NCI-H2107 (cell line): ENCODE measurements around the gene SMARCAD1.

Experiments
- DNase-seq: peaks from one replicate; lab custom pipeline; 2025; lab: John Stamatoyannopoulos, UW

Gene SMARCAD1

GRCh38 chr4:94228493-94229216 lies 21.0 kb downstream of the SMARCAD1 start:
- DNase-seq = no peak

DNA sequence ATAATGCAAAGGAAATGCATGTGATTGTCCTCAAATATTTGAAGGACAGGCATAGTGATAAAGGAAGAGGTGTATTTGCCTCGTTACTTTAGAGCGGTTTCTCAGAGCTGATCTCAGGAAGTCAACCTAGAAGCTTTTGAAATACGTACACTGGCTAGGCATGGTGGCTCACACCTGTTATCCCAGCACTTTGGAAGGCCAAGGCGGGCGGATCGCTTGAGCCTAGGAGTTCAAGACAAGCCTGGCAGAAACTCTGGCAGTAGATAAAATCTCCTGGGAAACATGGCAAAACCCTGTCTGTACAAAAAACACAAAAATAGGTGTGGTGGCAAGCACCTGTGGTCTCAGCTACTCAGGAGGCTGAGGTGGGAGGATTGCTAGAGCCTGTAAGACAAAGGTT lies 24.9 kb downstream of the SMARCAD1 start:
- no peak for DNase-seq

GRCh38 chr4:94235825-94236224 lies 28.2 kb downstream of the SMARCAD1 start:
- no peak for DNase-seq

- no peak for DNase-seq
These were observed 29.6 kb downstream of the SMARCAD1 start for GRCh38 chr4:94237271-94237670.

DNA sequence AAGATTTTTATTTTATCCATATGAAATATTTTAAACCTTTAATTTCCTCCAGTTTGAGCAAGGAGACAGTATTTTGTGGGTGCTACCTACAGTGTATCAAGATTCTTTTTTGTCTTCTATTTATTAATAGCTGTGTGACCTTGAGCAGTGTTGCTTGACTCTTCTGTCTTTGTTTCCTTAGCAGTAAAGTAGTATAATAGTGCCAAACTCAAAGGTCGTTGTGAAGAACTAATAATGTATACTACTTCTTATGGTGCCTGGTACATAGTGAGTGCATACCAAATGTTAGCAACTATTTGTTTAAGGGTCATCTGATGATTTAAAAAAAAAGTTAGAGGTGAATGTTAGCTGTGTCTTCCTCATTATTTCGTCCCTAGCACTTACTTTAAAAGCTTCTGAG lies 30.5 kb downstream of the SMARCAD1 start:
- DNase-seq = no peak

DNA sequence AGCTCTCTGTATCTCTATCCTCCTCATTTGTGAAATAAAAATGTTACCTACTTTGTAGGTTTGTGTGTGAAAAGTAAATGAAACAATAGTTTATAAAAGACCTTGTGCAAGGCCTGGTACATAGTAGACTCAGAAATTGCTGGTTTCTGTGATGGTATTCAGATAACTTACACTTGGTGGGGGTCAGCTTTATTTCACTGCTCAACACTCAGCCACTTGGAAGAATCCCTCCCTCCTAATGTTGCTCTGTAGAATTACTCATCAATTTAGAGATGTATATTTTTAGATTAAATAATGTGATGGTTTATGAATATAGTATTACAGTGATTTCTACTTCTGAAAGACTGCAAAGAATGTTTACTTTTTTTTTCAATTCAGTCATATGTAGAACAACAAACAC lies 32.7 kb downstream of the SMARCAD1 start:
- no peak for DNase-seq

- no peak for DNase-seq
These were observed 36.6 kb downstream of the SMARCAD1 start for GRCh38 chr4:94244087-94244828.

DNA sequence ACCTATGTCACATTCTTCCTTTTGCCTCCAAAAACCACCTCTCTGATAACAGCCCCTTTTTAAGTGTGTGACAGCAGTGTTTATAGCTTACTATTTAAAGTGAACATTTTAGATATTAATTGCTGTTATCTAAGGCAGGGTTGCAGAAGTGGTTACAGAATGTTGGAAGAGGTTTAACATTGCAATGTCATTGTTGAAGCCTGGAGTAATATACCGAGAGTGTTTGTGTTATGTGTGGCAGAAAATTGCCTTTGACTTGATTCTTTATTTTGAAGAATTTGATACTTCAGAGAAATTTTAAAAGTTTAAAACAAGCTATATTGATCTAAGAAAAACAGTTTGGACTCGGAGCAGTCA lies 37.1 kb downstream of the SMARCAD1 start:
- no peak for DNase-seq

DNA sequence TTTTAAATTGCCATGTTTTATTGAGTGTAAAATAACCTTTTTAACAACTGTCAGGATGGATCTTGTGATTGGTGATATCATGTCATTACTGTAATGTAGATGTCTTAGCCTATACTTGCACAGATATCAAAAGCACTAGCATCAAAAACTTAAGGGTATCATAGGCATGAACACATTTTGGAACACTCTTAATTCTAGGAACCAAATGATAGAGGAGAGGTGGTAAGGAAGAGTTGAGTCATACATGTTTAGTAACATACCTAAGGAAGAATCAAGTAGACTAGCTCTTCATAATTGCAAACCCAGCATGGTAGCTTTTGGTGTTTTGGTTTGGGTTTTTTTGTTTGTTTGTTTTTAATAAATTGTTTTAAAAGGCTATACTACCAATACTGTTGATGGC lies 43.4 kb downstream of the SMARCAD1 start:
- no peak for DNase-seq

DNA sequence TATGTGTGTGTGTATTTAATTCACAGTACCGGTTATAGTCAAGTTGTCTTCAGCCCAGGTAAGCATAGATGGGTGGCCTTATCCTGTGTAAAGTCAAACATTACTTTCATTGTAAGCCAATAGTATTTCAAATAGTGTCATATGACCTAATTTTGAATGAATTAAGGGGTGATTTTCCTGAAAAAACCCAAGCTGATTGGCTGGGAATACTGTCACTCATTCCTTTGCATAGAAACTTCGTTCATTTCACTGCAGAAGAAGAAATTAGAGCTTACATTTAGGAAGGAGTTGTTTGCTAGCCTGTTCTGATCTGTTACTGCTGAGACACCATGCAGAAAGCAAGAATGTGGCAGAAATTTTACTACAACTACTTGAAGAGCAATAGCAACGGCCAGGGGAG lies 45.4 kb downstream of the SMARCAD1 start:
- no peak for DNase-seq

GRCh38 chr4:94256144-94256783 lies 48.6 kb downstream of the SMARCAD1 start:
- DNase-seq = no peak

DNA sequence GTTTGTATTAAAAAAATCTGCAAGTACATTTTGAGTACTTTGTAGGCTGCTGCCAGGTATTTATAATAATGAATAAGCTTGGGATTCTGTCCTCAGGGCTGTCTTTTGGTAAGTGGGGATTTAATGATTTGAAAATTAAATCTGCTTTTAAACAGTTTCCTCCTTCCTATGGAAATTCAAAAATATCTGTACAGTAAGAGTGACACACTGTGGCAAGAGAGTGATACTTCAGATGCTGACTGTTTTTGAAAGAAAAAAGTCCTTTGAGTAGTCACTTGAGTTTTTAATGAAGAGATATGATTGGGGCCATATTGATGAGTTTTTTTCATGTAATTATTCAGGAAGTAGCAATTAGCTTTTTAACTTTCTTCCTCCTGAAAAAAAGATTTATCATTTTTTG lies 49.2 kb downstream of the SMARCAD1 start:
- DNase-seq = no peak

GRCh38 chr4:94262163-94263016 lies 54.7 kb downstream of the SMARCAD1 start:
- no peak for DNase-seq

- DNase-seq = no peak
These were observed 59.4 kb downstream of the SMARCAD1 start for GRCh38 chr4:94267037-94267436.

DNA sequence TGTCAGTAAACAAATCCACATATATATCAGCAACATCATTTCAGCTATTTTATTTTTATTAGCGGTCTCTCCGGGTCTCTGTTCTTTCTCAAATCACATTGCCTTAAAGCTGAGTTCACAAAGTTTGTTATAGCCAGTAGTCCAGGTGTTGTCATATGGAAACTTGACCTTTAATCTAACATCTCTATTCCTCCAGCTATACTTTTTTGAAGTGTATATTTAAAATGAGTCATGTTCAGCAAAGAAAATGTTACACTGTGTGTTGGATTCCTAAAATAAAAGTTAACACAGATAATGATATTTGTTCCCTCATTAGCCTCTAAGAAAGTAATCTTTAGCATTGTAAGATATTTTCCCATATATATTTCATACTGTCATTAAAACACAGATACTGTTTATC lies 63.6 kb downstream of the SMARCAD1 start:
- DNase-seq = no peak

- DNase-seq = no peak
These were observed 67.2 kb downstream of the SMARCAD1 start for GRCh38 chr4:94274912-94275311.

DNA sequence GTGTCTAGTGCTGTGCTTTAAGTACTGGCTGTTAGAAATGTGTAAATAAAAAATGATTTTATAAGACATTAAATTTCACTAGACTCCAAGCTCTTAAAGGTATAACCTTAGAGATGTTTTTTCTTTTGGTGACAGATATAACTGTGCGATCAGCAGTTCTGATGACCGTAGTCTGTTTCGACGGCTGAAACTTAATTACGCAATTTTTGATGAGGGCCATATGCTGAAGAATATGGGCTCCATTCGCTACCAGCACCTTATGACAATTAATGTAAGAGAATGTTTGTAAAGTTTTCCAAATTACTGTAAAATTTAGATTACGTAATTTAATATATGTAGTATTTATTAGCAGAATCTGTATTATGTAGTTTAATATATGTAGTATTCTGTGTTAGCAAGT lies 68.5 kb downstream of the SMARCAD1 start:
- no peak for DNase-seq

DNA sequence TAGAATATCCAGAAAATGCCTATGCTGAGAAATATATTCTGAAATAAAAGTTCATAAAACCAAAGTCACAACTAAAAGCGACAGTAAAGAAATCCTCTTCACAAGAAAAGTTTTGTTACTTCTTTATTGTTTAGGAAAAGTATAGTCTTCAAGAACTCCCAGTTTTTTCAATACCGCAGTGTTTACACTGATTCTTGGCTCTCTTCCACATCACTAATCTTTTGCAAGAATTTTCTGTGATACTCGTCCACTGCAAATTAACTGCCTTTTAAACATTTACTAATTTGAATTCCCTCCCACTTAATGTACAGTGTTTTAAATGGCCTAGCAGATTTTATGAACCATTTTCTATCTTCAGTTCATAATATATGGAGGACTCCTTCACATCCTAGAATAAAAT lies 69.9 kb downstream of the SMARCAD1 start:
- DNase-seq = no peak

DNA sequence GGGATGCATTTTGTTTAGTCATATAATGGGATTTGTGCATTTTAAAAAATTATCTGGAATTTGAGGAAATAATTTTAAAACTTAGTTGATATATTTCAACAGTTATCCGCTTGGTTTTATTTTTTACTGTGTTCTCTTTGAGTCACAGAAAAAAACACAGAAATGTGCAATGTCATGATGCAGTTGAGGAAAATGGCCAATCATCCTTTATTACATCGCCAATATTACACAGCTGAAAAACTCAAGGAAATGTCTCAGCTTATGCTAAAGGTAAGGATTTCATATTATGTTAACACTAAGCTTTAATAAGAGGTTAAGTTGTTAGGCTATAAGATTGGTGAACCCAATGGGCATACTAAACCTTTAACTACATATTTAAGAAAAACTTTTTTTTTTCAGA lies 71.1 kb downstream of the SMARCAD1 start:
- no peak for DNase-seq

DNA sequence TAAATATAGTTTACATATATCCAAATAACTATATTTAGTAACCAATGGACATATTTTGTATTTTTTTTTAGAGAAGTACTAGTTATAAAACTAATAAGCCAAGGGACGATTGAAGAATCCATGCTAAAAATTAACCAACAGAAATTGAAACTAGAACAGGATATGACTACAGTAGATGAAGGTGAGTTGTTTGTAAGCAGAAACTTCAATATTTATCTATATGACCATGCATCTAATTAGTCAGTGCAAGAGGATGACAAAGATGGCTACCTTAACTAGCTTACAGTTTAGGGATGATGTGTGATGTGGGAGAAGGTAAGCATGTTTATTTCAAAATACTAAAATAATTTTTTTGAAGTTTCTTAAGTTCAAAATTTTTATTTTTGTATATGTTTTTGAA lies 77.2 kb downstream of the SMARCAD1 start:
- DNase-seq = no peak

DNA sequence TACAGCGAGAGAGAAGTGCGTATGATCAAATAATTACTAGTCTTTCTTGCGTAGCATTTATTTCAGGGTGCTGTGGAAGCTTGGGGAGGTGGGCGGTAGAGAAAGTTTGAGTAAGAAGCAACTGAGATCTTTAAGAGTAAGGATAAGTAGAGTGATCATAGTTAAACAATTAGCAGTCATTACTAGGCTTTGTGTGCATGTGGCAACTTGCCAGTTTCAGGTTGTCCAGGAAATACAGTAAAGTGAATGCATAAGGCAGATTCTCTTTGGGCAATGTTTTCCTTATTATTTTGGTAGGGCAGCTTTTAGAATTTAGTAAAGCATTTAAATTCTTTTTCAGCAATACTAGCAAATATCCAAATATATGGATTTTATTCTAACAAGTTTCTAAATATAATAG lies 78.0 kb downstream of the SMARCAD1 start:
- no peak for DNase-seq

DNA sequence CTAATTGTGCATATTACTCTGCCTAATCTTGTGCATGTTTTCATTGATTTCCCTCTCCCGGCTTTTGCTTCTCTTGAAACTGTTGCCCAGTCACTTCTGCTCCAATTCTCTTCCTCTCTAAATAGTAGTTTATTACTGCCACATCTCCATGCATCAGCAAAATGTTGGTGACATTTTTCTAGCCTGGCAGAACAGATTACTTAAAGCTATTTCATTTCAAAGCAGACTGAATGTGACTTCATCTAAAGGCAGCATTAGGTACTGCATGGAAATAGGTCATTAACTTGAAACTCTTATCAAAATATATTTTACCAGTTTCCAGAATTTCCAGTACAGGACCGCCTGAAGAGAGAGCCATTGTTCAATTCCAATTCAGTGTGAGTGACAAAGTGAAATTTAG lies 82.6 kb downstream of the SMARCAD1 start:
- no peak for DNase-seq
